ENCODE data around the gene HOXA10. TPM values are rescaled to one million over a fixed set of nuclear protein-coding genes. Genes with fewer than 3 reads are reported as not detected.

Gene HOXA10
- total and polyA plus RNA-seq, 2 donors (not counting 1 experiment from before 2014, with no cell fraction given) = 0.17 to 1.00 TPM

DNA sequence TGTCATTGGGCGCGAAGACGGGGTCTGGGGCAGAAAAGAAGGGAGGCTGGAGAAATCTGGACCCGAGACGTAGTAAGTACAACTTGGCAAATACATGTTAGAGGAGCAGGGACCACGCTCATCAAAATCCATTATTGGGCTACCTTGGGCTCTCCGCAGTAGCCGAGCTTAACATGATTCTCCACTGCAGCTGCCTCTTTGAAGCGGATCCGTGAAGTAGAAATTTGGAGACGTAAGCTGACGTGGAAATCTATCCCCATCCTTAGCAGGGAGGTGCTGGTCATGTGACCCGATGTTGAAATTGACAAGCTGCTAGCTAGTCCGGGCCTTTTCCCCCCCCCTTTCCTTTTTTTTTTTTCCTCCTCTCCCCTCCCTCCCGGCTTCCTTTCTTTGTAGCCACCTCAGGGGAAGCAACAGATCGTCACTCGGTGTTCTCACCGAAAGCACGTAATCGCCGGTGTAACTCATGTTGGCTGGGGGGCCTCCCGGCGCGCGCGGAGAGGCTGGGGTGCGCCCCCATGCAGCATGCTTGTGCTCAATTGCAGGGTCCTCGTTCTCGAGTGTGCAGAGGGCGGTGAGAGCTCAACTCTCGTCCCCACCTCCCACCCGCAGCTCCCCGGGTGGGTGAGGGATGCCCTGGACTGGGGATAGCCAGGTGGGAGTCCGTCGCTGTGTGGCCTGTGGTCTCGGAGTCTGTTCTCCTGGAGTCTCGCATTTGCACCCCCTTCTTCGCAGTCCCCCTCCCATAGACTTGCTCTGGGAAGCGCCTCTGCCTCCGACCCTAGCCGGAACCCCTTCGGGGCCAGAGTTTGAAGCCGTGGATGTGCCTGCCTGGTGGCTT, 11.1 kb upstream of the HOXA10 start, which contains the start of gene HOXA11:
Gene HOXA11 (minus strand): TSS at position 220 of the 841 bp plus-strand sequence. CDS start 88 bp downstream, at position 132.
- Histone ChIP-seq H3K4me2 (ENCODE audit: extremely low read depth, insufficient read depth, low read length) (peak within 1 kb of the TSS; percentile 52), H4K20me1 (ENCODE audit: control insufficient read depth, extremely low read depth, insufficient read depth, low read length) (no peaks in the 10 kb centered on the region), H3K27me3 (ENCODE audit: control insufficient read depth, insufficient read depth, low read length) (peaks cover 79% of the 10 kb centered on the region), H3K4me3 (replicated peaks in 1 of 4; ENCODE audit: control extremely low read depth in 1 of 4, insufficient read depth in 1 of 4, low read depth in 3 of 4, low read length in 4 of 4) (peak within 1 kb of the TSS; percentile 17 to 41 (median 18)), H3K36me3 (ENCODE audit: control insufficient read depth, insufficient read depth, low read length) (no peaks in the 10 kb centered on the region), H3K4me1 (ENCODE audit: control insufficient read depth, extremely low read depth, insufficient read depth, low read length) (no peaks in the 10 kb centered on the region), H2AFZ (ENCODE audit: low read length) (no peak within 1 kb of the TSS), H3K9ac (ENCODE audit: insufficient read depth, low read length) (no peak within 1 kb of the TSS), H3K79me2 (ENCODE audit: control insufficient read depth, insufficient read depth, low read length) (no peaks in the 10 kb centered on the region), H3K9me3 (ENCODE audit: control insufficient read depth, insufficient read depth, low read depth, low read length) (no peaks in the 10 kb centered on the region), H3K27ac (ENCODE audit: insufficient read depth, low read length) (no peak within 1 kb of the TSS)
- peak in 1 of 2 donors; percentile 49 for DNase-seq (ENCODE audit: low read depth in 2 of 2)
- TF ChIP-seq, protein P1, sequence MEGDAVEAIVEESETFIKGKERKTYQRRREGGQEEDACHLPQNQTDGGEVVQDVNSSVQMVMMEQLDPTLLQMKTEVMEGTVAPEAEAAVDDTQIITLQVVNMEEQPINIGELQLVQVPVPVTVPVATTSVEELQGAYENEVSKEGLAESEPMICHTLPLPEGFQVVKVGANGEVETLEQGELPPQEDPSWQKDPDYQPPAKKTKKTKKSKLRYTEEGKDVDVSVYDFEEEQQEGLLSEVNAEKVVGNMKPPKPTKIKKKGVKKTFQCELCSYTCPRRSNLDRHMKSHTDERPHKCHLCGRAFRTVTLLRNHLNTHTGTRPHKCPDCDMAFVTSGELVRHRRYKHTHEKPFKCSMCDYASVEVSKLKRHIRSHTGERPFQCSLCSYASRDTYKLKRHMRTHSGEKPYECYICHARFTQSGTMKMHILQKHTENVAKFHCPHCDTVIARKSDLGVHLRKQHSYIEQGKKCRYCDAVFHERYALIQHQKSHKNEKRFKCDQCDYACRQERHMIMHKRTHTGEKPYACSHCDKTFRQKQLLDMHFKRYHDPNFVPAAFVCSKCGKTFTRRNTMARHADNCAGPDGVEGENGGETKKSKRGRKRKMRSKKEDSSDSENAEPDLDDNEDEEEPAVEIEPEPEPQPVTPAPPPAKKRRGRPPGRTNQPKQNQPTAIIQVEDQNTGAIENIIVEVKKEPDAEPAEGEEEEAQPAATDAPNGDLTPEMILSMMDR (conservative IDR thresholded peaks at IDR 0.05 in 1 of 2, IDR thresholded peaks at IDR 0.05 in 1 of 2; ENCODE audit: low read depth in 1 of 2, low read length in 2 of 2) = no peak
- peak; percentile 96 for TF ChIP-seq EZH2 (IDR thresholded peaks at IDR 0.05; ENCODE audit: low read length, missing control alignments)

DNA sequence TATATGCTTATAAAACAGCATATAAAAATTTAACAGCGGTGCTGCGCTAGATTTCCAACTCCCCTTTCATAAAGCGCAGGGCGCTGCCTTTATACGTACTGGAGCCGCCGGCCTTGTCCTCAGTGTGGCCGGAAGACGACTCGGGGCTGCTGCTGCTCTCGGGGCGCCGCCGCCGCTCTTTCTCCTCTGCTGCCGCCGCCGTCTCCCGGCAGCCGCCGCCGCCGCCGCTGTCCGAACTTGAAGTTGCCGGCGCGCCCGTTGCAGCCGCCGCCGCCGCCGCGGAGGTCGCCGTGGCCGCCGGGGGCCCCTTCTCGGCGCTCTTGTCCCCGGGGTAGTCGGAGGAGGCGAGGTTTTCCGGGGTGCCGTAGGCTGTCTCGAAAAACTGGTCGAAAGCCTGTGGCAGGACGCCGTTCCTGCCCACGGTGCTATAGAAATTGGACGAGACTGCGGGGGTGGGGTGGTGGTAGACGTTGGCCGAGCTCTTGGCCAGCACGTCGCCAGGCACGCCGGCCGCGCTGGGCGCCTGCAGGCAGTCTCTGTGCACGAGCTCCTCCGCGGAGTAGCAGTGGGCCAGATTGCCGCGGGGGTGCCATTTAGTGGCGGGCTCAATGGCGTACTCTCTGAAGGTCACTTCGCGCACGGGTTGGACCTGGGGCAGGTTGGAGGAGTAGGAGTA, 10.4 kb upstream of the HOXA10 start:
- Histone ChIP-seq H3K79me2 (ENCODE audit: control insufficient read depth, insufficient read depth, low read length) (no peaks in the 10 kb centered on the region), H3K4me1 (ENCODE audit: control insufficient read depth, extremely low read depth, insufficient read depth, low read length) (no peaks in the 10 kb centered on the region), H3K27me3 (ENCODE audit: control insufficient read depth, insufficient read depth, low read length) (peaks cover 71% of the 10 kb centered on the region), H4K20me1 (ENCODE audit: control insufficient read depth, extremely low read depth, insufficient read depth, low read length) (no peaks in the 10 kb centered on the region), H3K4me2 (ENCODE audit: extremely low read depth, insufficient read depth, low read length) (peak overlapping the region; percentile 52), H3K9me3 (ENCODE audit: control insufficient read depth, insufficient read depth, low read depth, low read length) (no peaks in the 10 kb centered on the region), H2AFZ (ENCODE audit: low read length) (no peak overlapping the region), H3K27ac (ENCODE audit: insufficient read depth, low read length) (no peak overlapping the region), H3K4me3 (replicated peaks in 1 of 4; ENCODE audit: control extremely low read depth in 1 of 4, insufficient read depth in 1 of 4, low read depth in 3 of 4, low read length in 4 of 4) (peak overlapping the region; percentile 17 to 41 (median 18)), H3K9ac (ENCODE audit: insufficient read depth, low read length) (no peak overlapping the region), H3K36me3 (ENCODE audit: control insufficient read depth, insufficient read depth, low read length) (no peaks in the 10 kb centered on the region)
- TF ChIP-seq, protein P1 (conservative IDR thresholded peaks at IDR 0.05 in 1 of 2, IDR thresholded peaks at IDR 0.05 in 1 of 2; ENCODE audit: low read depth in 1 of 2, low read length in 2 of 2) = no peak
- TF ChIP-seq EZH2 (IDR thresholded peaks at IDR 0.05; ENCODE audit: low read length, missing control alignments) = peak; percentile 94
- peak in 1 of 2 donors; percentile 15 for DNase-seq (ENCODE audit: low read depth in 2 of 2)

DNA sequence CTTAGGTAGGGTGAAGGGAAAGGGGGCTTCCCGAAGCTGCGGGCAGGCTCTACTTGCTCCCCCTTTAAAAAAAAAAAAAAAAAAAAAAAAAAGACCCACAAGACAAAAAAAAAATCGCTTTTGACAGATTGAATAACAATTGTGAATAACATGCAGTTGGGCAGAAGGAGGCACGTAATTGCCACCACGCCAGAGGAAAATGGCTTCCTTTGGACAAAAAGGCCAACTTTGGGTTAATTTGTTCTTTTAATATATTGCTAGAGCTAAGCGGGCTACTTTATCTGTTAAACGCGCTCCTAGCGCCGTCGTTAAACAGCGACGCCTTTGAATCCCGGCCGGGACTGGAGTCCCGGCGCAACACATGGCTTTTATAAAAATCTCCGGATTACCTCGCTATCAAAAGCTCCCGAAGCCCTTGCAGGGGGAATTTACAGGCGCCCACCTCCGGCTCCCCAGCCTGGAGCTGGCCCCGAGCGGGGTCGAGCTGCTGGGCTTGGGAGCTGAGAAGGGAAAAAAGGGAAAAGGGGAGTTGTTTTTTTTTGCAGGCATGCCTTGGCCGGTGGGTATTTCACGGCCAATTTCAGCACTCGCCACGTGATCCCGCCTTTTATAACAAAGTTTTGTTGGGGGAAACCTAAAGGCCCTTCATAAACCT, 9.7 kb upstream of the HOXA10 start:
- H3K9ac ChIP-seq (ENCODE audit: insufficient read depth, low read length) = no peak overlapping the region
- H3K27ac ChIP-seq (ENCODE audit: insufficient read depth, low read length) = no peak overlapping the region
- no peak for DNase-seq (ENCODE audit: low read depth in 2 of 2)

More for the DNA sequence above, 9.7 kb upstream of the HOXA10 start:
- Histone ChIP-seq H3K36me3 (ENCODE audit: control insufficient read depth, insufficient read depth, low read length) (no peaks in the 10 kb centered on the region), H2AFZ (ENCODE audit: low read length) (no peak overlapping the region), H3K9me3 (ENCODE audit: control insufficient read depth, insufficient read depth, low read depth, low read length) (no peaks in the 10 kb centered on the region), H3K79me2 (ENCODE audit: control insufficient read depth, insufficient read depth, low read length) (no peaks in the 10 kb centered on the region), H3K4me3 (replicated peaks in 1 of 4; ENCODE audit: control extremely low read depth in 1 of 4, insufficient read depth in 1 of 4, low read depth in 3 of 4, low read length in 4 of 4) (peak overlapping the region; percentile 17 to 41 (median 18)), H3K4me2 (ENCODE audit: extremely low read depth, insufficient read depth, low read length) (peak overlapping the region; percentile 52), H3K4me1 (ENCODE audit: control insufficient read depth, extremely low read depth, insufficient read depth, low read length) (no peaks in the 10 kb centered on the region), H4K20me1 (ENCODE audit: control insufficient read depth, extremely low read depth, insufficient read depth, low read length) (no peaks in the 10 kb centered on the region), H3K27me3 (ENCODE audit: control insufficient read depth, insufficient read depth, low read length) (peaks cover 70% of the 10 kb centered on the region)
- TF ChIP-seq, protein P1 (conservative IDR thresholded peaks at IDR 0.05 in 1 of 2, IDR thresholded peaks at IDR 0.05 in 1 of 2; ENCODE audit: low read depth in 1 of 2, low read length in 2 of 2) = no peak
- TF ChIP-seq EZH2 (IDR thresholded peaks at IDR 0.05; ENCODE audit: low read length, missing control alignments) = peak; percentile 70
